Naive thymus-derived CD4-positive, alpha-beta T cell (primary cell): ENCODE results near the gene FAT1. TPM values are rescaled to one million over a fixed set of nuclear protein-coding genes. Genes with fewer than 3 reads are reported as not detected.

Source experiments
- ATAC-seq: fragments of 150-1000 bp; cut with Tn5 transposase; 2 replicates; pipeline ENCODE4 v1.10.0; 2021; ENCODE audit warnings: mild to moderate bottlenecking, moderate library complexity
- CTCF ChIA-PET: fragments of 350-600 bp; sonication (Branson Sonifier 250); formaldehyde crosslinking; loops from one replicate; lab custom pipeline; 2021; ENCODE audit warnings: antibody characterized with exemption; lab: Charles Lee
- POLR2A ChIA-PET: fragments of 350-600 bp; sonication (Branson Sonifier 250); formaldehyde crosslinking; loops from one replicate; lab custom pipeline; 2021; ENCODE audit warnings: antibody characterized with exemption, inconsistent platforms; lab: Charles Lee
- DNase-seq, 9 donors: peaks; one replicate each; pipeline versions ENCODE4 v3.0.0 to v3.0.0-alpha.2; 2020 to 2022; ENCODE audit warnings: mixed read lengths in 1 of 9
- H3K27ac ChIP-seq: one replicate; pipeline ENCODE4 v1.7.0; 2013; ENCODE audit warnings: mild to moderate bottlenecking, low read depth, low read length, moderate library complexity
- H3K27me3 ChIP-seq, 2 donors: one replicate each; pipeline ENCODE4 v1.7.0; 2013; ENCODE audit warnings: low read length in 2 of 2, mild to moderate bottlenecking in 2 of 2, moderate library complexity in 2 of 2; ENCODE audit not compliant: control insufficient read depth in 2 of 2, insufficient read depth in 2 of 2
- H3K36me3 ChIP-seq, 3 experiments: 1 replicate in 2 of 3; 2 replicates in 1 of 3; pipeline ENCODE4 v1.7.0; 2013; ENCODE audit warnings: low read length in 3 of 3, mild to moderate bottlenecking in 3 of 3, moderate library complexity in 1 of 3; ENCODE audit not compliant: insufficient read depth in 3 of 3, control insufficient read depth in 2 of 3
- H3K4me1 ChIP-seq, 2 donors: one replicate each; pipeline ENCODE4 v1.7.0; 2013; ENCODE audit warnings: low read length in 2 of 2, mild to moderate bottlenecking in 2 of 2, moderate library complexity in 1 of 2; ENCODE audit not compliant: control insufficient read depth in 2 of 2, insufficient read depth in 2 of 2
- H3K4me3 ChIP-seq: 2 replicates; pipeline ENCODE4 v1.7.0; 2013; ENCODE audit warnings: mild to moderate bottlenecking, low read length
- H3K9me3 ChIP-seq, 3 experiments: 1 replicate in 2 of 3; 2 replicates in 1 of 3; pipeline ENCODE4 v1.7.0; 2013; ENCODE audit warnings: low read length in 3 of 3; ENCODE audit not compliant: control insufficient read depth in 2 of 3
- H3K27ac Mint-ChIP-seq, 9 donors: one replicate each; pipeline ENCODE4 v1.8.0; 2020 to 2022; ENCODE audit warnings: mixed read lengths in 9 of 9, mild to moderate bottlenecking in 8 of 9, moderate library complexity in 5 of 9, inconsistent platforms in 2 of 9
- H3K27me3 Mint-ChIP-seq, 5 donors: one replicate each; pipeline ENCODE4 v1.8.0; 2021 to 2022; ENCODE audit warnings: mixed read lengths in 5 of 5, mild to moderate bottlenecking in 1 of 5
- H3K36me3 Mint-ChIP-seq, 5 donors: one replicate each; pipeline ENCODE4 v1.8.0; 2020 to 2022; ENCODE audit warnings: mixed read lengths in 5 of 5, mild to moderate bottlenecking in 3 of 5, inconsistent platforms in 1 of 5
- H3K4me1 Mint-ChIP-seq, 7 donors: one replicate each; pipeline ENCODE4 v1.8.0; 2020 to 2022; ENCODE audit warnings: mixed read lengths in 7 of 7, mild to moderate bottlenecking in 3 of 7, inconsistent platforms in 1 of 7
- H3K4me3 Mint-ChIP-seq, 10 donors: one replicate each; pipeline ENCODE4 v1.8.0; 2020 to 2022; ENCODE audit warnings: mild to moderate bottlenecking in 10 of 10, mixed read lengths in 10 of 10, moderate library complexity in 6 of 10, inconsistent platforms in 2 of 10
- H3K9me3 Mint-ChIP-seq, 11 donors: one replicate each; pipeline ENCODE4 v1.8.0; 2020 to 2022; ENCODE audit warnings: mixed read lengths in 11 of 11, mild to moderate bottlenecking in 4 of 11, inconsistent platforms in 1 of 11, moderate library complexity in 1 of 11
- intact Hi-C, 2 donors: fragments of 100-400 bp; cut with micrococcal nuclease; formaldehyde crosslinking; loops; one replicate each; pipeline ENCODE4 v1.15.1; 2023
- polyA plus RNA-seq, 2 donors: library from polyadenylated mRNA; unstranded; fragments of 300-500 nt; fragmentation: Illumina TruSeq; gene quantifications; one replicate each; pipeline ENCODE4 v1.2.3, GENCODE V29; 2021
- total RNA-seq, 6 experiments: library from RNA in 5 of 6; stranded (reverse) in 5 of 6; gene quantifications; 1 replicate in 5 of 6; 2 replicates in 1 of 6; pipeline ENCODE4 v1.2.3 and lab custom pipeline; 2021 to 2026

FAT1 gene
- total and polyA plus RNA-seq, 7 experiments from 2014 or later: 0.05 TPM; not detected in 6

GRCh38 chr4:186752325-186752724, 28.7 kb upstream of the FAT1 start:
- H3K4me3 ChIP-seq: no peak overlapping the region
- H3K4me1 ChIP-seq: no peaks in the 10 kb centered on the region
- CTCF ChIA-PET: no interaction called here
- no peaks in the 10 kb centered on the region for H3K4me1 Mint-ChIP-seq
- no peaks in the 10 kb centered on the region for H3K36me3 ChIP-seq
- intact Hi-C loops: no loop called here
- H3K27ac ChIP-seq: no peak overlapping the region
- H3K4me3 Mint-ChIP-seq: no peak overlapping the region
- no peaks in the 10 kb centered on the region for H3K27me3 ChIP-seq
- no peak for ATAC-seq
- H3K9me3 ChIP-seq: no peaks in the 10 kb centered on the region
- POLR2A ChIA-PET: no interaction called here
- no peak for DNase-seq
- peaks cover 0 to 13% (median 4%) of the 10 kb centered on the region in 11 donors for H3K9me3 Mint-ChIP-seq
- H3K27me3 Mint-ChIP-seq: no peaks in the 10 kb centered on the region
- H3K36me3 Mint-ChIP-seq: no peaks in the 10 kb centered on the region
- H3K27ac Mint-ChIP-seq: no peak overlapping the region

DNA sequence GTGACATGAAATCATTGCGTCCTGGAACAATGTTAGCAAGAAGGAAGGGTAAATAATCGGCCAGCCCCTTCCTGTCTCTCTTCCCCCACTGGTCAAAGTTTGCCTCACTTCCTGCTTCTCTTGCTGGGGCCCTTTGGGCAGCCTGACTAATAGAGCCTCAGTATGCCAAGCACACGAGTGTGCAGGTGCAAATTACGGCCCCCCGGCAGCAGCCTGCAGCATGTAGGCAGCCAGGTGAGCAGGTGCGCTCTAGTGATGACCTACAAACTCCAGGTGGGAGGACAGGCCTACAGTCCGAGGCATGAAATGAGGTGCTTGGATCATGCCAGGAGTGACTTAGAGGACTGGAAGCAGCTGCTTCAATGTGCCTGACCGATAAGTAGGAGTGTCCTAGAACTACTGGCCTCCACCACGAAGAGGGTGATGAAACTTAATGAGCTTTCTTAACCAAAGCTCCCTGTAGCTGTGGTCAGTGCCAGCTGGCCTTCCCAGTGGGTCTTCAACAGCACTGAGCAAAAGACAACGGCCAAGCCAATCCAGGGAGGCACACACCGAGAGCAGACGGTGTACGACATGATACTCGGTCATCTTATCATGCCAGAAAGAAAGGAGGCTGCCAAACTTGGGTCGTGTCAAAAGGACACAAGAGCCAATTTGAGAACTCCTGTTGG, 26.1 kb upstream of the FAT1 start:
- Histone ChIP-seq H3K4me3 (no peak overlapping the region), H3K27me3 (no peaks in the 10 kb centered on the region), H3K36me3 (no peaks in the 10 kb centered on the region), H3K4me1 (no peaks in the 10 kb centered on the region), H3K9me3 (no peaks in the 10 kb centered on the region), H3K27ac (no peak overlapping the region)
- Mint-ChIP-seq H3K9me3 (peaks cover 0 to 11% (median 0%) of the 10 kb centered on the region in 11 donors), H3K36me3 (no peaks in the 10 kb centered on the region), H3K27ac (no peak overlapping the region), H3K4me1 (no peaks in the 10 kb centered on the region), H3K27me3 (no peaks in the 10 kb centered on the region), H3K4me3 (no peak overlapping the region)
- DNase-seq (no peak), ATAC-seq (no peak)
- POLR2A ChIA-PET: no interaction called here
- CTCF ChIA-PET: no interaction called here
- intact Hi-C loops: no loop called here

DNA sequence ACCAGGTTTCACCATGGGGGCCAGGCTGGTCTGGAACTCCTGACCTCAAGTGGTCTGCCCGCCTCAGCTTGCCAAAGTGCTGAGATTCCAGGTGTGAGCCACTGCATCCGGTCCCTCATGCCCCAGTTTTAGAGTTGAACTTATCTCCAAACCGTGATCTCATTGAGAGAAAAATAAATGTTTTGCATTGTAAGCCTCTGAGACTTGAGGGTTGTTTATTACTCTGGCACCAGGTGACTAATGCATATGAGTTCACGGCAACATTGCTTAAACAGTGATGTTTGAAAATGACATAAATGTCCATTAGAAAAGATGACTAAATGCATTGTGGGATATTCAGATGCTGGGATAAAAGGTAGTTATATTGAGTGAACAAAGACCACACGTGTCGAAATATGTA, 22.9 kb upstream of the FAT1 start:
- no peak overlapping the region for H3K4me3 Mint-ChIP-seq

DNA sequence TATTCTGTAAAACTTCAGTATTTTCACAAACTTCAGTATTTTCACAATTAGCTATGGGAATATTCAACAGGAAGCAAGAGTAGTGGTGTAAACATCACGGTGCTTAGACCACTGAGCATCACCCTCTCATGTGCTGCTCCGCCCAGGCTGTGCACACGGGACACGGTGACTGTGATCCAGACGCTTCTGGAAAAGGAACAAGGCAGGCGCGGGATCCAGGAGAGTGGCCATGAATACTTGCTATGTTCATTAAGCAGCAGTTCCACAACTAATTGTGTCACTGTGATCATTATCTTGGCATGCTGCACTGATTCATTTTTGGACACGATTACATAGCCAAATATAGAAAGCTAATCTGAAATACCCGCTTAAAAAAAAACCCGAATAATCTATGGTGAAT, 19.6 kb upstream of the FAT1 start:
- Histone ChIP-seq H3K27me3 (no peaks in the 10 kb centered on the region), H3K27ac (no peak overlapping the region), H3K4me1 (no peaks in the 10 kb centered on the region), H3K4me3 (no peak overlapping the region), H3K9me3 (no peaks in the 10 kb centered on the region), H3K36me3 (no peaks in the 10 kb centered on the region)
- no peak for ATAC-seq
- H3K27ac Mint-ChIP-seq: no peak overlapping the region
- intact Hi-C loops: no loop called here
- H3K36me3 Mint-ChIP-seq: no peaks in the 10 kb centered on the region
- H3K27me3 Mint-ChIP-seq: peaks cover 0 to 9% (median 0%) of the 10 kb centered on the region in 5 donors
- no peak for DNase-seq
- no peak overlapping the region for H3K4me3 Mint-ChIP-seq
- no peaks in the 10 kb centered on the region for H3K4me1 Mint-ChIP-seq
- H3K9me3 Mint-ChIP-seq: peaks cover 0 to 4% (median 0%) of the 10 kb centered on the region in 11 donors
- ChIA-PET POLR2A (no interaction called here), CTCF (interaction anchor here (0.7 kb wide), 1 partner anchor 73 kb away, joined by 3 read pairs; no protein-coding TSS in a partner anchor)

More for the DNA sequence above, 22.9 kb upstream of the FAT1 start:
- H3K27me3 Mint-ChIP-seq: peaks cover 0 to 4% (median 0%) of the 10 kb centered on the region in 5 donors
- no peaks in the 10 kb centered on the region for H3K4me1 Mint-ChIP-seq
- H3K9me3 Mint-ChIP-seq: peaks cover 0 to 11% (median 0%) of the 10 kb centered on the region in 11 donors
- no peaks in the 10 kb centered on the region for H3K36me3 ChIP-seq
- no peaks in the 10 kb centered on the region for H3K36me3 Mint-ChIP-seq
- intact Hi-C loops: no loop called here
- no peaks in the 10 kb centered on the region for H3K4me1 ChIP-seq
- no peak overlapping the region for H3K27ac ChIP-seq
- H3K4me3 ChIP-seq: no peak overlapping the region
- DNase-seq (no peak), ATAC-seq (no peak)
- POLR2A ChIA-PET: no interaction called here
- H3K27me3 ChIP-seq: no peaks in the 10 kb centered on the region
- no peak overlapping the region for H3K27ac Mint-ChIP-seq
- no peaks in the 10 kb centered on the region for H3K9me3 ChIP-seq
- CTCF ChIA-PET: no interaction called here

DNA sequence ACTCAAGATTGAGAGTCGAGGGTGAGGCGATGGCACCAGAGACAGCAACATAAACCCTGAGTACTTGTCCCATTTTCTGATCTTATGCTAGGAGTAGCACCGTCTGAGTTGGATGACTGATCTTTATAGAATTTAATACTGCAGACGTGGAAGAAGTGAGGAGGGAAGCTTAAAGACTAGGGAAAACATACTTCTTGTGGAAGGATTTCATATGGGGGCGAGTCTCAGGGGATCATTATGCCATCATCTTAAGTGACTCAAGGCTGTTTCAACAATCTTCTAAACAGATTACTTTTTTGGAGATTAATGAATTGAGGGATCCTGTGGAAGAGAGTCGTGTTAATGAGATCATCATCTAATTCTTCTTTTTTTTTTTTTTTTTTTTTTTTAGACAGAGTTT, 17.2 kb upstream of the FAT1 start:
- Mint-ChIP-seq H3K4me3 (no peak overlapping the region), H3K4me1 (no peaks in the 10 kb centered on the region), H3K9me3 (peaks cover 0 to 8% (median 2%) of the 10 kb centered on the region in 11 donors), H3K27ac (no peak overlapping the region), H3K27me3 (peaks cover 0 to 9% (median 0%) of the 10 kb centered on the region in 5 donors), H3K36me3 (peaks cover 0 to 4% (median 0%) of the 10 kb centered on the region in 5 donors)
- intact Hi-C loops: no loop called here
- no peak for DNase-seq
- Histone ChIP-seq H3K4me1 (no peaks in the 10 kb centered on the region), H3K9me3 (no peaks in the 10 kb centered on the region), H3K4me3 (no peak overlapping the region), H3K27me3 (no peaks in the 10 kb centered on the region), H3K36me3 (no peaks in the 10 kb centered on the region), H3K27ac (no peak overlapping the region)
- ChIA-PET POLR2A (no interaction called here), CTCF (no interaction called here)
- no peak for ATAC-seq

DNA sequence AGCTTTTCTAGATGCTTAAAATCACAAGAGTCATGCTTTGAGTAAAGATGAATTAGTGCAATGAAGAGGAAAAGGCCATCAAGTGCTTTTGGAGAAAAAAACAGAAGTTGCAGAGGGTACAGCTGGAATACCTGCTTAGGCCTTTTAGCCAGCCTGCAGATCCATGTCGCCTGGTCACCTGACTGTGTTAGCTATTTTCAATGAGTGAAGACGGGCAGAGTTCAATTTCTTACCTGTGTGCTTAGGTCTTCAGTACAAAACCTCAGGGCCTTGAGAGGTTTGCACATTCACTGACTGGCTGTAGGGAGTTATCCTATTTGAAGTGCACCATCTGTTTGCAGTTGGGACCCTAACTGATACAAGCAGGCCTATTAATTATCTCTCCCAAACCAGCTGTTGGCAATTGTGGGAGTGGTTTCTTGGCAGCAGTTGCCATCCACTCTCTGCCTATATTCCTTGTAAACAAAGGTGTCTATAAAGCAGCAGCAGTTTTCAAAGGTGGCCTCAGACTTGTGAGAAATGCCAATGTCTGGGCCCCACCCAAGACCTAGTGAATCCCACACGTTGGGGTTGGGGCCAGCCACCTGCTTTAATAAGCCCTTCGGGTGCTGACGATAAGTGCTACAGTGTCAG, 16.3 kb upstream of the FAT1 start:
- H3K36me3 ChIP-seq: no peaks in the 10 kb centered on the region
- H3K9me3 ChIP-seq: no peaks in the 10 kb centered on the region
- ChIA-PET CTCF (no interaction called here), POLR2A (no interaction called here)
- Mint-ChIP-seq H3K9me3 (peaks cover 0 to 10% (median 3%) of the 10 kb centered on the region in 11 donors), H3K27ac (no peak overlapping the region), H3K27me3 (peaks cover 0 to 9% (median 0%) of the 10 kb centered on the region in 5 donors), H3K4me3 (no peak overlapping the region), H3K4me1 (no peaks in the 10 kb centered on the region), H3K36me3 (peaks cover 0 to 4% (median 0%) of the 10 kb centered on the region in 5 donors)
- no peaks in the 10 kb centered on the region for H3K4me1 ChIP-seq
- DNase-seq (no peak), ATAC-seq (no peak)
- H3K27me3 ChIP-seq: no peaks in the 10 kb centered on the region
- no peak overlapping the region for H3K27ac ChIP-seq
- no peak overlapping the region for H3K4me3 ChIP-seq
- intact Hi-C loops: no loop called here

GRCh38 chr4:186739317-186739716, 15.7 kb upstream of the FAT1 start:
- H3K9me3 ChIP-seq: no peaks in the 10 kb centered on the region
- H3K27me3 Mint-ChIP-seq: peaks cover 0 to 9% (median 0%) of the 10 kb centered on the region in 5 donors
- no peak overlapping the region for H3K27ac Mint-ChIP-seq
- H3K4me3 Mint-ChIP-seq: no peak overlapping the region
- no peaks in the 10 kb centered on the region for H3K36me3 ChIP-seq
- ATAC-seq: no peak
- H3K27me3 ChIP-seq: no peaks in the 10 kb centered on the region
- POLR2A ChIA-PET: no interaction called here
- intact Hi-C loops: no loop called here
- H3K27ac ChIP-seq: no peak overlapping the region
- no peak overlapping the region for H3K4me3 ChIP-seq
- CTCF ChIA-PET: no interaction called here
- no peaks in the 10 kb centered on the region for H3K4me1 Mint-ChIP-seq
- DNase-seq: no peak
- H3K4me1 ChIP-seq: no peaks in the 10 kb centered on the region
- peaks cover 0 to 4% (median 0%) of the 10 kb centered on the region in 5 donors for H3K36me3 Mint-ChIP-seq
- H3K9me3 Mint-ChIP-seq: peaks cover 0 to 10% (median 3%) of the 10 kb centered on the region in 11 donors
